Measurements from ENCODE around the gene FOSL2.

The FOSL2 gene

GRCh38 chr2:28399289-28399688 lies 6.6 kb downstream of the FOSL2 start:
- DNase-seq = no peak
- Mint-ChIP-seq H3K27me3 (ENCODE audit: low read depth, poor library complexity) (peaks cover 5% of the 10 kb centered on the region), H3K4me1 (peaks cover 46% of the 10 kb centered on the region), H3K36me3 (ENCODE audit: low read depth) (no peaks in the 10 kb centered on the region), H3K4me3 (no peak overlapping the region), H3K27ac (no peak overlapping the region), H3K9me3 (no peaks in the 10 kb centered on the region)
- TF ChIP-seq, protein P1, sequence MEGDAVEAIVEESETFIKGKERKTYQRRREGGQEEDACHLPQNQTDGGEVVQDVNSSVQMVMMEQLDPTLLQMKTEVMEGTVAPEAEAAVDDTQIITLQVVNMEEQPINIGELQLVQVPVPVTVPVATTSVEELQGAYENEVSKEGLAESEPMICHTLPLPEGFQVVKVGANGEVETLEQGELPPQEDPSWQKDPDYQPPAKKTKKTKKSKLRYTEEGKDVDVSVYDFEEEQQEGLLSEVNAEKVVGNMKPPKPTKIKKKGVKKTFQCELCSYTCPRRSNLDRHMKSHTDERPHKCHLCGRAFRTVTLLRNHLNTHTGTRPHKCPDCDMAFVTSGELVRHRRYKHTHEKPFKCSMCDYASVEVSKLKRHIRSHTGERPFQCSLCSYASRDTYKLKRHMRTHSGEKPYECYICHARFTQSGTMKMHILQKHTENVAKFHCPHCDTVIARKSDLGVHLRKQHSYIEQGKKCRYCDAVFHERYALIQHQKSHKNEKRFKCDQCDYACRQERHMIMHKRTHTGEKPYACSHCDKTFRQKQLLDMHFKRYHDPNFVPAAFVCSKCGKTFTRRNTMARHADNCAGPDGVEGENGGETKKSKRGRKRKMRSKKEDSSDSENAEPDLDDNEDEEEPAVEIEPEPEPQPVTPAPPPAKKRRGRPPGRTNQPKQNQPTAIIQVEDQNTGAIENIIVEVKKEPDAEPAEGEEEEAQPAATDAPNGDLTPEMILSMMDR (IDR thresholded peaks at IDR 0.05) = no peak

GRCh38 chr2:28399956-28400355 lies 7.3 kb downstream of the FOSL2 start:
- no peak for DNase-seq
- no peaks in the 10 kb centered on the region for H3K9me3 Mint-ChIP-seq
- no peaks in the 10 kb centered on the region for H3K36me3 Mint-ChIP-seq (ENCODE audit: low read depth)
- no peak overlapping the region for H3K4me3 Mint-ChIP-seq
- H3K4me1 Mint-ChIP-seq = peaks cover 46% of the 10 kb centered on the region
- H3K27me3 Mint-ChIP-seq (ENCODE audit: low read depth, poor library complexity) = peaks cover 5% of the 10 kb centered on the region
- H3K27ac Mint-ChIP-seq = no peak overlapping the region
- TF ChIP-seq, protein P1 (IDR thresholded peaks at IDR 0.05) = no peak

DNA sequence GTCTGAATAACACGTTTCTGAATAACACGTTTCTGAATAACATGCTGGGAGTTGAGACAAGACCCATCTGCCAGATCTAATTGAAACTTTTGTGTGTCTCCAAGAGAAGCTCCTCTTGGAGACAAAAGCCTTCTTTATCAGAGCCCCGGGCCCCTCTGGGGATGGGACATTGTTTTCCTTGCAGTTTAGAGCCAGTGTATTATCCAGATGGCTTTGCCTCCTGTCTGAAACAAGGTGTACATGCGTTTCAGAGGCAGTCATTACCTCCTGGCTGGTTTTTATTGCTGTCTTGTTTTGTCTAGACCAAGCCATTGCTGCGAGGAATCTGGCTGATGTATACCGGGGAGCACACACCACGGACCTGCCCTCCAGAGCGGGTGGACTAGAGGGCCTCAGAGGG lies 7.8 kb downstream of the FOSL2 start:
- H3K4me1 Mint-ChIP-seq = peaks cover 46% of the 10 kb centered on the region
- no peak overlapping the region for H3K27ac Mint-ChIP-seq
- no peaks in the 10 kb centered on the region for H3K9me3 Mint-ChIP-seq
- peaks cover 5% of the 10 kb centered on the region for H3K27me3 Mint-ChIP-seq (ENCODE audit: low read depth, poor library complexity)
- no peak overlapping the region for H3K4me3 Mint-ChIP-seq
- no peaks in the 10 kb centered on the region for H3K36me3 Mint-ChIP-seq (ENCODE audit: low read depth)
- TF ChIP-seq, protein P1 (IDR thresholded peaks at IDR 0.05) = no peak
- DNase-seq = no peak

GRCh38 chr2:28400921-28401320 lies 8.3 kb downstream of the FOSL2 start:
- Mint-ChIP-seq H3K27me3 (ENCODE audit: low read depth, poor library complexity) (peaks cover 5% of the 10 kb centered on the region), H3K4me3 (no peak overlapping the region), H3K4me1 (peaks cover 46% of the 10 kb centered on the region), H3K9me3 (no peaks in the 10 kb centered on the region), H3K36me3 (ENCODE audit: low read depth) (no peaks in the 10 kb centered on the region), H3K27ac (no peak overlapping the region)
- TF ChIP-seq, protein P1 (IDR thresholded peaks at IDR 0.05) = no peak
- DNase-seq = no peak

DNA sequence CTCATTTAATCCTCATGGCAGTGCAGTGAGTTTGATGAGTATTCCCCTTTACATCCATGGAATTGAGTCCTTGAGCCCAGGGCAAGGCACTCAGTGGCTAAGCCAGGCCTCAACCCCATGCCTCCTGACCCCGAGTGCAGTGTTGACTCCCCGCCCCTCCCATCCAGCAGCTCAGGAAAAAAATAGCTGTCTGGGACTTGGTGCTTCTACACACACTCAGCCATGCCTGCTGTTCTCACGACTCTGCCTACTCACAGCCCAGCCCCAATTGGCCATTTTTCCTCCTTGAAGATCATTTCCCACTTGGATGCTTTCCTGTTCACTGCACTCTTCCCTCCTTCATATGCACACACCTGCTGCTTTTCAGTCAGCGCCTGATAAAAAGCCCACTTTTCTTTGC lies 8.8 kb downstream of the FOSL2 start:
- TF ChIP-seq, protein P1 (IDR thresholded peaks at IDR 0.05) = no peak
- Mint-ChIP-seq H3K9me3 (no peaks in the 10 kb centered on the region), H3K4me3 (no peak overlapping the region), H3K36me3 (ENCODE audit: low read depth) (no peaks in the 10 kb centered on the region), H3K27me3 (ENCODE audit: low read depth, poor library complexity) (peaks cover 5% of the 10 kb centered on the region), H3K4me1 (peaks cover 46% of the 10 kb centered on the region), H3K27ac (no peak overlapping the region)
- no peak for DNase-seq

- no peak overlapping the region for H3K4me3 Mint-ChIP-seq
- no peak overlapping the region for H3K27ac Mint-ChIP-seq
- H3K27me3 Mint-ChIP-seq (ENCODE audit: low read depth, poor library complexity) = peaks cover 5% of the 10 kb centered on the region
- DNase-seq = no peak
- H3K9me3 Mint-ChIP-seq = no peaks in the 10 kb centered on the region
- TF ChIP-seq, protein P1 (IDR thresholded peaks at IDR 0.05) = no peak
- H3K36me3 Mint-ChIP-seq (ENCODE audit: low read depth) = no peaks in the 10 kb centered on the region
- H3K4me1 Mint-ChIP-seq = peaks cover 46% of the 10 kb centered on the region
These were observed 9.4 kb downstream of the FOSL2 start for GRCh38 chr2:28401948-28402550.
